CD4-positive, alpha-beta T cell treated with Interferon gamma for 1 hour (primary cell): ENCODE measurements around the gene CBARP.

Experiments used
- DNase-seq: peaks from one replicate; pipeline ENCODE4 v3.0.0-alpha.2; 2020

CBARP gene

GRCh38 chr19:1274852-1275259, 37.1 kb upstream of the CBARP start:
- DNase-seq = no peak

- DNase-seq = no peak
Observed at GRCh38 chr19:1274081-1274851, 36.5 kb upstream of the CBARP start.

- DNase-seq = no peak
Observed at GRCh38 chr19:1273263-1274041, 35.6 kb upstream of the CBARP start.

- no peak for DNase-seq
Observed at GRCh38 chr19:1272423-1273262, 34.8 kb upstream of the CBARP start.

GRCh38 chr19:1271528-1272422, 34.0 kb upstream of the CBARP start:
- no peak for DNase-seq

- DNase-seq = no peak
Observed at GRCh38 chr19:1270854-1271527, 33.2 kb upstream of the CBARP start.

- DNase-seq = no peak
Observed at GRCh38 chr19:1270213-1270853, 32.5 kb upstream of the CBARP start.

GRCh38 chr19:1269478-1270212, 31.8 kb upstream of the CBARP start:
- peak; percentile 86 for DNase-seq

GRCh38 chr19:1269065-1269477, 31.3 kb upstream of the CBARP start, which contains the start of gene CIRBP:
TSS of gene CIRBP (plus strand) at chr19:1269332. CDS start at chr19:1270934, 1,602 bp downstream.
- peak; percentile 99 for DNase-seq

GRCh38 chr19:1268226-1269064, 30.6 kb upstream of the CBARP start:
- DNase-seq = no peak

- DNase-seq = no peak
Observed at GRCh38 chr19:1267477-1268225, 29.8 kb upstream of the CBARP start.

GRCh38 chr19:1266916-1267476, 29.2 kb upstream of the CBARP start:
- peak; percentile 63 for DNase-seq

- DNase-seq = peak; percentile 89
Observed at GRCh38 chr19:1266129-1266915, 28.5 kb upstream of the CBARP start.

GRCh38 chr19:1265615-1266128, 27.9 kb upstream of the CBARP start:
- peak; percentile 56 for DNase-seq

GRCh38 chr19:1264801-1265614, 27.2 kb upstream of the CBARP start:
- peak; percentile 66 for DNase-seq

GRCh38 chr19:1263188-1263587, 25.4 kb upstream of the CBARP start:
- peak; percentile 29 for DNase-seq
